RWPE2 (cell line): ENCODE results near the gene CERK.

Source experiments
- ATAC-seq: fragments of 200-7000 bp; cut with Tn5 transposase; 3 replicates; pipeline ENCODE4 v1.9.1; 2021; ENCODE audit warnings: low read depth
- DNase-seq: peaks from one replicate; pipeline ENCODE4 v3.0.0-alpha.2; 2020; ENCODE audit warnings: low spot score
- H3K27ac ChIP-seq: fragments of 450-650 bp; 2 replicates; pipeline ENCODE4 v1.5.1; 2017; ENCODE audit warnings: mild to moderate bottlenecking; ENCODE audit not compliant: poor library complexity, severe bottlenecking
- H3K27me3 ChIP-seq: fragments of 250-450 bp; sonication (Bioruptor Pico); 2 replicates; pipeline ENCODE4 v1.5.1; 2021; ENCODE audit warnings: mild to moderate bottlenecking, moderate library complexity; ENCODE audit not compliant: insufficient read depth, poor library complexity, severe bottlenecking
- H3K36me3 ChIP-seq: fragments of 250-450 bp; sonication (Bioruptor Pico); 2 replicates; pipeline ENCODE4 v1.5.1; 2020; ENCODE audit warnings: low read depth, mild to moderate bottlenecking, moderate library complexity
- H3K4me1 ChIP-seq: fragments of 250-450 bp; sonication (Bioruptor Pico); 2 replicates; pipeline ENCODE4 v1.5.1; 2021; ENCODE audit warnings: mild to moderate bottlenecking, moderate library complexity; ENCODE audit not compliant: insufficient read depth, poor library complexity, severe bottlenecking
- H3K4me3 ChIP-seq: fragments of 250-450 bp; sonication (Bioruptor Pico); 2 replicates; pipeline ENCODE4 v1.5.1; 2021; ENCODE audit warnings: mild to moderate bottlenecking, moderate library complexity; ENCODE audit not compliant: severe bottlenecking
- H3K9me3 ChIP-seq: fragments of 250-450 bp; sonication (Bioruptor Pico); 2 replicates; pipeline ENCODE4 v1.5.1; 2021; ENCODE audit warnings: mild to moderate bottlenecking, moderate library complexity; ENCODE audit not compliant: severe bottlenecking
- CTCF ChIP-seq: fragments of 450-650 bp; IDR thresholded peaks from one replicate; pipeline ENCODE4 v1.5.1; 2017; ENCODE audit warnings: mild to moderate bottlenecking, moderate library complexity; ENCODE audit not compliant: poor library complexity, severe bottlenecking

The CERK gene

GRCh38 chr22:46673662-46674236 is 64.3 kb downstream of the CERK start:
- H3K36me3 ChIP-seq, result no peaks in the 10 kb centered on the region
- no peaks in the 10 kb centered on the region for H3K9me3 ChIP-seq
- H3K4me3 ChIP-seq, result no peak overlapping the region
- no peak for ATAC-seq
- H3K27ac ChIP-seq, result no peak overlapping the region
- no peaks in the 10 kb centered on the region for H3K4me1 ChIP-seq
- no peak for DNase-seq
- no peaks in the 10 kb centered on the region for H3K27me3 ChIP-seq
- no peak for TF ChIP-seq CTCF

- Histone ChIP-seq H3K27ac (no peak overlapping the region), H3K4me3 (no peak overlapping the region), H3K4me1 (no peaks in the 10 kb centered on the region), H3K36me3 (no peaks in the 10 kb centered on the region), H3K9me3 (no peaks in the 10 kb centered on the region), H3K27me3 (no peaks in the 10 kb centered on the region)
- DNase-seq (no peak), ATAC-seq (no peak)
- no peak for TF ChIP-seq CTCF
Measured at GRCh38 chr22:46673205-46673604, 64.8 kb downstream of the CERK start.

- no peak for TF ChIP-seq CTCF
- Histone ChIP-seq H3K27ac (no peak overlapping the region), H3K4me3 (no peak overlapping the region), H3K27me3 (no peaks in the 10 kb centered on the region), H3K36me3 (no peaks in the 10 kb centered on the region), H3K9me3 (no peaks in the 10 kb centered on the region), H3K4me1 (no peaks in the 10 kb centered on the region)
- ATAC-seq (no peak), DNase-seq (no peak)
Measured at GRCh38 chr22:46672731-46673130, 65.3 kb downstream of the CERK start.

- no peak for DNase-seq
- TF ChIP-seq CTCF, result no peak
- H3K4me3 ChIP-seq, result no peak overlapping the region
- no peak overlapping the region for H3K27ac ChIP-seq
- H3K9me3 ChIP-seq, result no peaks in the 10 kb centered on the region
- no peaks in the 10 kb centered on the region for H3K36me3 ChIP-seq
- H3K27me3 ChIP-seq, result no peaks in the 10 kb centered on the region
- no peak for ATAC-seq
- no peaks in the 10 kb centered on the region for H3K4me1 ChIP-seq
Measured at GRCh38 chr22:46671824-46672432, 66.1 kb downstream of the CERK start.

- H3K36me3 ChIP-seq, result no peaks in the 10 kb centered on the region
- no peak for TF ChIP-seq CTCF
- no peak overlapping the region for H3K27ac ChIP-seq
- H3K4me3 ChIP-seq, result no peak overlapping the region
- H3K9me3 ChIP-seq, result no peaks in the 10 kb centered on the region
- no peak for DNase-seq
- H3K27me3 ChIP-seq, result no peaks in the 10 kb centered on the region
- no peaks in the 10 kb centered on the region for H3K4me1 ChIP-seq
- no peak for ATAC-seq
Measured at GRCh38 chr22:46669201-46669600, 68.9 kb downstream of the CERK start.
